GM12864 (cell line): ENCODE results near the gene OR10J5.

Experiments used
- DNase-seq: peaks from one replicate; pipeline ENCODE4 v3.0.0-alpha.2; 2011; ENCODE audit warnings: low read depth
- H3K4me3 ChIP-seq: 2 replicates; pipeline ENCODE4 v1.5.1; 2011; ENCODE audit warnings: mild to moderate bottlenecking, low read depth, low read length, control low read depth
- CTCF ChIP-seq: IDR thresholded peaks from 2 replicates; pipeline ENCODE4 v1.5.1; 2011; ENCODE audit warnings: low read depth, mild to moderate bottlenecking, moderate library complexity, low read length, control low read depth, inconsistent platforms; ENCODE audit errors: missing control alignments

Gene OR10J5

GRCh38 chr1:159535907-159536306, at the start of gene OR10J5:
OR10J5 (minus strand) TSS chr1:159536007; CDS start chr1:159536007, 0 bp downstream.
- TF ChIP-seq CTCF = no peak

GRCh38 chr1:159584536-159584935, 48.7 kb upstream of the OR10J5 start:
- no peak for DNase-seq

More at GRCh38 chr1:159535907-159536306, at the start of gene OR10J5:
- no peak within 1 kb of the TSS for H3K4me3 ChIP-seq
- DNase-seq = no peak

GRCh38 chr1:159581422-159581821, 45.6 kb upstream of the OR10J5 start:
- no peak overlapping the region for H3K4me3 ChIP-seq
- TF ChIP-seq CTCF = no peak
- no peak for DNase-seq

More at GRCh38 chr1:159584536-159584935, 48.7 kb upstream of the OR10J5 start:
- TF ChIP-seq CTCF = no peak
- H3K4me3 ChIP-seq = no peak overlapping the region

GRCh38 chr1:159580340-159580739, 44.5 kb upstream of the OR10J5 start:
- no peak for DNase-seq
- TF ChIP-seq CTCF = no peak

GRCh38 chr1:159577446-159577845, 41.6 kb upstream of the OR10J5 start:
- no peak for TF ChIP-seq CTCF
- DNase-seq = no peak
- H3K4me3 ChIP-seq = no peak overlapping the region

More at GRCh38 chr1:159580340-159580739, 44.5 kb upstream of the OR10J5 start:
- no peak overlapping the region for H3K4me3 ChIP-seq

- no peak for TF ChIP-seq CTCF
- no peak for DNase-seq
- H3K4me3 ChIP-seq = no peak overlapping the region
These were observed 26.9 kb upstream of the OR10J5 start for GRCh38 chr1:159562680-159563079.

GRCh38 chr1:159561497-159561896, 25.7 kb upstream of the OR10J5 start:
- TF ChIP-seq CTCF = no peak
- no peak overlapping the region for H3K4me3 ChIP-seq
- no peak for DNase-seq
